ENCODE data around the gene WDR7.

The WDR7 gene

GRCh38 chr18:56672981-56673380, 21.8 kb downstream of the WDR7 start:
- TF ChIP-seq CTCF (conservative IDR thresholded peaks at IDR 0.05): no peak
- no peak overlapping the region for H3K27ac ChIP-seq

GRCh38 chr18:56676639-56677038, 25.5 kb downstream of the WDR7 start:
- no peak for TF ChIP-seq CTCF (conservative IDR thresholded peaks at IDR 0.05)
- no peak overlapping the region for H3K27ac ChIP-seq

GRCh38 chr18:56678836-56679565, 27.8 kb downstream of the WDR7 start:
- peak overlapping the region; percentile 84 for H3K27ac ChIP-seq
- no peak for TF ChIP-seq CTCF (conservative IDR thresholded peaks at IDR 0.05)

- H3K27ac ChIP-seq: peak overlapping the region; percentile 41
- no peak for TF ChIP-seq CTCF (conservative IDR thresholded peaks at IDR 0.05)
Observed at GRCh38 chr18:56684277-56684676, 33.1 kb downstream of the WDR7 start.

- no peak for TF ChIP-seq CTCF (conservative IDR thresholded peaks at IDR 0.05)
- no peak overlapping the region for H3K27ac ChIP-seq
Observed at GRCh38 chr18:56691530-56691929, 40.4 kb downstream of the WDR7 start.

GRCh38 chr18:56696966-56697365, 45.8 kb downstream of the WDR7 start:
- no peak for TF ChIP-seq CTCF (conservative IDR thresholded peaks at IDR 0.05)
- peak overlapping the region; percentile 6 for H3K27ac ChIP-seq

GRCh38 chr18:56702946-56703345, 51.8 kb downstream of the WDR7 start:
- H3K27ac ChIP-seq: peak overlapping the region; percentile 30; the same call in 1 of the 2 replicates
- peak; percentile 71 for TF ChIP-seq CTCF (conservative IDR thresholded peaks at IDR 0.05)

Data from VCaP (cell line).